Thyroid gland (tissue), 4 donors: ENCODE measurements around the gene SPOCK1. TPM values are rescaled to one million over a fixed set of nuclear protein-coding genes. Genes with fewer than 3 reads are reported as not detected.
"Not testable (repeated sequence)": the region's sequence is repeated elsewhere in the genome, so short reads cannot be mapped to it uniquely, and the experiment has no call there.

Source experiments
- DNase-seq, 2 donors: peaks; one replicate each; pipeline ENCODE4 v3.0.0-alpha.2; 2019
- H3K27ac ChIP-seq, 3 donors: fragments of 200-600 bp; sonication (generic); 1 replicate in 2 of 3; 2 replicates in 1 of 3; pipeline ENCODE4 v1.5.1; 2016 to 2019; ENCODE audit warnings: mild to moderate bottlenecking in 1 of 3, moderate library complexity in 1 of 3
- H3K27me3 ChIP-seq: fragments of 200-600 bp; sonication (generic); one replicate; pipeline ENCODE4 v1.5.1; 2019
- H3K36me3 ChIP-seq, 2 donors: fragments of 200-600 bp; sonication (generic); one replicate each; pipeline ENCODE4 v1.5.1; 2016 to 2019
- H3K4me1 ChIP-seq, 2 donors: fragments of 200-600 bp; sonication (generic); one replicate each; pipeline ENCODE4 v1.5.1; 2017 to 2019
- H3K4me3 ChIP-seq, 3 donors: fragments of 200-600 bp; sonication (generic); replicated peaks in 1 of 3; 1 replicate in 2 of 3; 2 replicates in 1 of 3; pipeline ENCODE4 v1.5.1; 2016; ENCODE audit warnings: mild to moderate bottlenecking in 1 of 3
- H3K9me3 ChIP-seq: fragments of 200-600 bp; sonication (generic); one replicate; pipeline ENCODE4 v1.5.1; 2017
- POLR2A ChIP-seq, 2 donors: fragments of 450-650 bp; IDR thresholded peaks; one replicate each; pipeline ENCODE4 v1.6.1; 2017; ENCODE audit warnings: antibody characterized with exemption in 2 of 2, mild to moderate bottlenecking in 2 of 2, moderate library complexity in 1 of 2
- WGBS, 2 donors: methylation state at CpG; one replicate each; pipeline ENCODE4 v1.1.5; 2017; 5-methylcytosine and 5-hydroxymethylcytosine counted together
- intact Hi-C: fragments of 100-400 bp; cut with DNase I; formaldehyde crosslinking; loops from one replicate; pipeline ENCODE4 v1.15.1; 2023
- total RNA-seq, 4 donors: library from RNA; depleted of rRNA; stranded (reverse); fragments of >200 nt; gene quantifications; one replicate each; pipeline ENCODE4 v1.2.3, GENCODE V29; 2016
- TF ChIP-seq, protein P1 (sequence below), 6 experiments: fragments of 200-600 bp in 3 of 6; fragments of 450-650 bp in 3 of 6; sonication (generic) in 3 of 6; IDR thresholded peaks; one replicate each; pipeline ENCODE4 v1.5.1; 2016 to 2019; ENCODE audit warnings: antibody characterized with exemption in 6 of 6, mild to moderate bottlenecking in 2 of 6, inconsistent platforms in 1 of 6, moderate library complexity in 1 of 6

The SPOCK1 gene
- total RNA-seq, 4 donors from 2014 or later = 15.8 to 34.1 (median 27.5) TPM

DNA sequence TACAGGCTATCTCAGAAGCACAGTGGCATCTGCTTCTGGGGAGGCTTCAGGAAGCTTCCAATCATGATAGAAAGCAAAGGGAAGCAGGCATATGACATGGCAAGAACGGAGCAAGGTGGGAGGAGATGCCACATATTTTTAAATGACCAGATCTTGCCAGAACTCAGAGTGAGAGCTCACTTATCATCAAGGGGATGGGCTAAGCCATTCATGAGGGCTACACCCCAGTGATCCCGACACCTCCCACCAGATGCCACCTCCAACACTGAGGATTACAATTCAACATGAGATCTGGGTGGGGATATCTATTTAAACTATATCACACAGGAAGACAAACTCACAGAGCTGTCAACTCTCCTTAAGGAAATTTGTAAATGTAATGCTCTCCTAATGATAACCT is 258.8 kb downstream of the SPOCK1 start:
- H3K36me3 ChIP-seq = no peaks in the 10 kb centered on the region
- no peaks in the 10 kb centered on the region for H3K9me3 ChIP-seq
- no peak for DNase-seq
- H3K4me3 ChIP-seq = no peak overlapping the region
- H3K4me1 ChIP-seq = no peaks in the 10 kb centered on the region
- H3K27ac ChIP-seq = no peak overlapping the region
- no peaks in the 10 kb centered on the region for H3K27me3 ChIP-seq
- intact Hi-C loops = no loop called here
- TF ChIP-seq, protein P1, sequence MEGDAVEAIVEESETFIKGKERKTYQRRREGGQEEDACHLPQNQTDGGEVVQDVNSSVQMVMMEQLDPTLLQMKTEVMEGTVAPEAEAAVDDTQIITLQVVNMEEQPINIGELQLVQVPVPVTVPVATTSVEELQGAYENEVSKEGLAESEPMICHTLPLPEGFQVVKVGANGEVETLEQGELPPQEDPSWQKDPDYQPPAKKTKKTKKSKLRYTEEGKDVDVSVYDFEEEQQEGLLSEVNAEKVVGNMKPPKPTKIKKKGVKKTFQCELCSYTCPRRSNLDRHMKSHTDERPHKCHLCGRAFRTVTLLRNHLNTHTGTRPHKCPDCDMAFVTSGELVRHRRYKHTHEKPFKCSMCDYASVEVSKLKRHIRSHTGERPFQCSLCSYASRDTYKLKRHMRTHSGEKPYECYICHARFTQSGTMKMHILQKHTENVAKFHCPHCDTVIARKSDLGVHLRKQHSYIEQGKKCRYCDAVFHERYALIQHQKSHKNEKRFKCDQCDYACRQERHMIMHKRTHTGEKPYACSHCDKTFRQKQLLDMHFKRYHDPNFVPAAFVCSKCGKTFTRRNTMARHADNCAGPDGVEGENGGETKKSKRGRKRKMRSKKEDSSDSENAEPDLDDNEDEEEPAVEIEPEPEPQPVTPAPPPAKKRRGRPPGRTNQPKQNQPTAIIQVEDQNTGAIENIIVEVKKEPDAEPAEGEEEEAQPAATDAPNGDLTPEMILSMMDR (IDR thresholded peaks at IDR 0.05) = no peak
- no peak for TF ChIP-seq POLR2A (IDR thresholded peaks at IDR 0.05)
- WGBS, 2 donors = 73 to 78% methylated on average over 2 of the region's 2 CpGs

DNA sequence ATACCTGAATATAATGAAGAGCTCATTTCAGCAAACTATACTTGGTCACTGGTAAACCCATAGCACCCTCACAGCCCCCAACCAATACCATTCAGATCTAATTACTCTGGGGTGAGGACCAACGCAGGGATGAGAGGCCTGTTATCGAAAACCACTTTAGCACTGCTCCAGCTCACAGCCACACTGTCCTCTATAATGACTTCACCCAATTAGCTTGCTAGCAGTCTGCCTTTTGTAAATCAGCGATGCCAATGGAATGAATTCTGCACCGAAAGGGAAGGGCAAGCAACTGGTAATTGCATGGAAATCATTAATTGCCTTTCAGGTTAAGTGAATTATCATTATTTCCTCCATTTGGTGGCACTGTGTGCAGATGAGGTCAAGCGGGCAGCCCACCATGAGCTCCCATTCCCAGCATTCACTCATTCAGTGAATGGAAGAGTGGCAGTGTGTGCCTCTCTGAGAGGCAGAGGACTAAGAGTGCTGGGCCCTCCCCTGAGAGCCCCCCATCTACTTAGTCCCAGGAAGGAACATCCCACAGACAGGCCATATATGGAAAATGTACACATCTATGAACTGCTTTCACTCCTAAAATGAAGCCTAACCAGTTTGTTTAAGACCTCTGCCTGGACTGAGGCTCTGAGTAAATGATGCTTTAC is 262.1 kb downstream of the SPOCK1 start:
- DNase-seq = no peak
- WGBS, 2 donors = 92 to 95% methylated on average over 5 of the region's 5 CpGs
- H3K4me1 ChIP-seq = no peaks in the 10 kb centered on the region
- H3K36me3 ChIP-seq = no peaks in the 10 kb centered on the region
- no peak overlapping the region for H3K4me3 ChIP-seq
- no peaks in the 10 kb centered on the region for H3K9me3 ChIP-seq
- no peaks in the 10 kb centered on the region for H3K27me3 ChIP-seq
- H3K27ac ChIP-seq = no peak overlapping the region
- intact Hi-C loops = no loop called here
- TF ChIP-seq, protein P1 (IDR thresholded peaks at IDR 0.05) = no peak
- TF ChIP-seq POLR2A (IDR thresholded peaks at IDR 0.05) = no peak

DNA sequence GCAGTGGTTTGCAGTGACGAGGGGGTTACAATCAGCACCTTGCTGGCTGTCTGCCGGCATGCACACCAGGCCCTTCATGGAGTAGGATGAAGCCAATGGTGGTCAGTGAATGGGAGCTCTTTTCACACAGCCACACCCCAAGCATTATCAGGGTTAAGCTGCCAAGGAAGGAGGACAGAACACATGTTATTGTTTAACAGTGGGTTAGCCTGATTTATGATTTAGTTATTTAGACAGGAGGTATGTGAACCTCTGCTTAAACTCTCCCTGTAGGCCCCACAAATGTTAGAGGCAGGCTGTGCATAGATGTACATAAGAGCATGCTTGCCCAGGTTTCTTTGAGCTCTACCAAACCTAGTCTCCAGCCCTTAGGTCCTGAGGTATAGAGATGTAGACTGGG is 262.9 kb downstream of the SPOCK1 start:
- Histone ChIP-seq H3K27me3 (no peaks in the 10 kb centered on the region), H3K27ac (no peak overlapping the region), H3K4me1 (no peaks in the 10 kb centered on the region), H3K36me3 (no peaks in the 10 kb centered on the region), H3K9me3 (no peaks in the 10 kb centered on the region), H3K4me3 (no peak overlapping the region)
- TF ChIP-seq POLR2A (IDR thresholded peaks at IDR 0.05) = no peak
- TF ChIP-seq, protein P1 (IDR thresholded peaks at IDR 0.05) = no peak
- DNase-seq = no peak
- WGBS, 2 donors = 28 to 82% methylated on average over 1 to 2 of the region's 2 CpGs
- intact Hi-C loops = no loop called here

DNA sequence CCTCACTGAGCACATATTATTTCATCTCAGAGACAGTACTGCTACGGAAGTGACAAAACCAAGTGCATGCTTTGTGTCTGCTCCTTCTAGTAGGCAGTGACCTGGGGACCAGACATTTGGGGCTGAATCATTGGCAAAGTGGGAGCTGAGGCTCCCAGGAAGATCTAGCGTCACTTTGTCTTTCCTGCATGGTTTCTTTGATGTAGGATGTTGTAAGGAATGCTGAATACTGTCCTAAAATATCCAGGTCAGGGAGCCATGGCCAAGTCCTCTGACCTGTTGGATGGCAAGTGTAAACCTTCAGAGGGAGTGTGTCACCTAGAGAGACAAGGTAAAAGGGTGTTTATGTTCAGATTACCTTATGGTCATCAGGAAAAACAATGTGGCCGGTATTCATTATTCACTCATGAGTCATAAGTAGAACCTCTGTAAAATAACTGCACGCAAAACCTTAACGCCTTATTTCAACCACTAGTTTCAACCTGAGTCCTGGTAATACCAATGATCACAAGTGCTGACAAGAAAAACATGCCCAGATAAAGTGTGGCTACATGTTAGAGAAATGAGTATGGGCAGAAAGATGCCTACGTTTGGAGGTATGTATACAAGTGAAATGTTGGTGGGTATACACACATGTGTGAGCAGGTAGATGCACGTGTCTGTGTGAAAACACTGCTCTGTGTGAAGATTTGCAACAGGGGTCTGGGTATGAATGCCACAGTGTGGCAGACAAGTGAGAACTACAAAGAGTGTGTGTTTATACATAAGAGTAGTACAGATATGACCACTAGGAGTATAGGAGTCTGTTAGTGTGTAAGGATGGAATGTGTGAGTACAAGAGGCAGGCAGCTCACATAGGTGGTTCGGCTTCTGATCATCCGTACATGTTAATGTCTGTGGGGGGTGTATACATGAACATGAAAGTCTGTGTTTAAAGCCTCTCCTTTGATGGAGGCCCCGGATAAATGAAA is 263.9 kb downstream of the SPOCK1 start:
- Histone ChIP-seq H3K36me3 (no peaks in the 10 kb centered on the region), H3K27ac (no peak overlapping the region), H3K27me3 (no peaks in the 10 kb centered on the region), H3K4me1 (no peaks in the 10 kb centered on the region), H3K4me3 (no peak overlapping the region), H3K9me3 (no peaks in the 10 kb centered on the region)
- intact Hi-C loops = no loop called here
- WGBS, 2 donors = 85% methylated on average over 10 of the region's 10 CpGs
- no peak for DNase-seq
- TF ChIP-seq, protein P1 (IDR thresholded peaks at IDR 0.05) = no peak
- no peak for TF ChIP-seq POLR2A (IDR thresholded peaks at IDR 0.05)

DNA sequence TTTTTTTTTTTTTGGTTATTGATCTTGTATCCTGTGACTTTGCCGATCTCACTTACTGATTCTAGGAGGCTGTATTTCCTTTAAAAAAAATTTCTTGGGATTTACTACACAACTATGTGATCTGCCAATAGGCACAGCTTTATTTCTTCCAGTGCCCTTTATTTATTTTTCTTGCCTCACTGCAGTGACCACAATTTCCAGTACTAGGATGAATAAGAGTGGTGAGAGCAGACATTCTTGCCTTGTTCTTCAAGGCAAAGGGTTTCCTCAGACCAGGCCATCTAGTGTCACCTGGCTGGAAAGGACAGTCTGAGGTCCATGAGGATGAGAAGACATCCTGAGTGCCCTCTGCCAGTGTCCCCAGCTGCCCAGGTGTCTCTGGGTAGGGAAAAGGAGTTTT is 265.4 kb downstream of the SPOCK1 start:
- H3K4me1 ChIP-seq = no peaks in the 10 kb centered on the region
- no peaks in the 10 kb centered on the region for H3K27me3 ChIP-seq
- intact Hi-C loops = no loop called here
- H3K4me3 ChIP-seq = no peak overlapping the region
- no peaks in the 10 kb centered on the region for H3K9me3 ChIP-seq
- H3K36me3 ChIP-seq = no peaks in the 10 kb centered on the region
- no peak for TF ChIP-seq POLR2A (IDR thresholded peaks at IDR 0.05)
- TF ChIP-seq, protein P1 (IDR thresholded peaks at IDR 0.05) = no peak
- H3K27ac ChIP-seq = no peak overlapping the region
- no peak for DNase-seq
- WGBS, 2 donors = 93 to 98% methylated on average over 1 of the region's 1 CpG

DNA sequence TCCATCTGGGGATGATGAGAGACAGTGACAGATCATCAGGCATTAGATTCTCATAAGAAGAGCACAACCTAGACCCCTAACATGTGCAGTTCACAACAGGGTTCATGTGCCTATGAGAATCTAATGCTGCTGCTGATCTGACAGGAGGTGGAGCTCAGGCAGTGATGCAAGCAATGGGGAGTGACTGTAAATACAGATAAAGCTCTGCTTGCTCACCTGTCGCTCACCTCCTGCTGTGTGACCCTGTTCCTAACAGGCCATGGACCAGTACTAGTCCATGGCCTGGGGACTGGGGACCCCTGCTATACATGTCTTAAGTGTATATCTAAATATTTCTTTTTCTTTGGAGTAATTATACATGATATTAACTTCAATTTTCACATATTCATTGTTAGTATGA is 265.8 kb downstream of the SPOCK1 start:
- H3K9me3 ChIP-seq, H3K36me3 ChIP-seq, intact Hi-C loops, DNase-seq, H3K4me3 ChIP-seq, H3K27me3 ChIP-seq, H3K27ac ChIP-seq, H3K4me1 ChIP-seq: not testable (repeated sequence)
- WGBS, 2 donors = 91 to 93% methylated on average over 1 of the region's 1 CpG
